Femur (tissue), 1 donor: ENCODE data around the gene FXYD6.
A peak's percentile ranks its signal among the peaks of the same experiment; 100 is the strongest.
"Not testable (repeated sequence)": the region's sequence is repeated elsewhere in the genome, so short reads cannot be mapped to it uniquely, and the experiment has no call there.

ENCODE experiments used
- DNase-seq: peaks from one replicate; pipeline ENCODE4 v3.0.0-alpha.2; 2017

FXYD6 gene, protein sequence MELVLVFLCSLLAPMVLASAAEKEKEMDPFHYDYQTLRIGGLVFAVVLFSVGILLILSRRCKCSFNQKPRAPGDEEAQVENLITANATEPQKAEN

DNA sequence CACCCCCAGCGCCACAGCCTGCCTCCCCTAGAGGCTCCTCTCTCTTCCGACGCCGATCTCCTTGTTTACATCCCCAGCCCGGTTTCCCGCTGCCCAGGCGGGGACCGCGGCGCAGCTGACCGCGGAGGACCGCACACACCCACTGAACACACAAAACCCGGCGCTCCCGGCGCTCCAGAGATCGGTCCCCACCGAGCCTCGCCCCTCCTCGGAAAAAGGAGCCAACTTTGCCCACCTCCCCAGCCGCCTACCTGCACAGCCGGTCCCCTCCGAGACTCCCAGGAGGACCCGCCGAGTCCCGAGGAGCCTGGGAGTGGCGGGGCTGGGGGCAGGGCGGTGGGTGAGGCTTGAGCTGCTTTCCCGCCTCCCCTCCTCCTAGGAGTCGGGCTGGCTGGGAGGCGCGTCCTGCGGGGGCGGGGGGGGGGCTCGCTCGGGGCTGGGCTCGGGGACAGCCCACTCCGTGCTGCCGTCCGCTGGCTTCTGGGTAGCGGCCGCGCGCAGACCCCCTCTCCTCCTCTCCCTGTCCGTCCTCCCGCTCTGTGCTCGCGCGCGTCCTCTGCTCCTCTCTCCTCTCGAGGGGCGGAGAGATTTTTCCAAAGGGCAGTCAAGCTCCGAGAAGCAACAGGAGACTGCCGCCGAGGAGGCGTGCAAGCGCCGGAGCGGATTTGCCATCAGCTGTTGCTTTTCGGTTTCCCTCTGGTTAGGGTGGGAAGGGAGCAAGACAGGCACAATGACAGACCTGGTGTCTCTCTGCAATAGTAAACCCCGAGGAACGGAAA is at the start of gene FXYD6:
Gene FXYD6 (minus strand): TSS at position 318 of the 779 bp plus-strand sequence. CDS start 33,882 bp downstream, outside the sequence.
- DNase-seq = peak; percentile 94

DNA sequence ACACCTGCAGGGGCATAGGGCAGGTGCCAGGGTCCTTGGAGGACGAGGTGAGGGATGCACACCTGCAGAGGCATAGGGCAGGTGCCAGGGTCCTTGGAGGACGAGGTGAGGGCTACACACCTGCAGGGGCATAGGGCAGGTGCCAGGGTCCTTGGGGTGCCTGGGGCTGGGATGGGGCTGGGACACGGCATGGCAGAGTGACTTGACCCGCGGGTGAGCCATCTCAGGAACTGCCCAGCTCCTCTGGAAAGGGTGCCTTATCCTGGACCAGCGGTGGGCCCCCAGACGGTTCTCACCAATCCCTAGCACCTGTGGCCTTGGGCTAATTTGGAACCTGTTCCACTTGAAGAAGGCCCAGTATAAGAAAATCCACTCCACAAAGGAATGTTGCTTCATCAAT is 49.7 kb upstream of the FXYD6 start:
- DNase-seq = not testable (repeated sequence)

DNA sequence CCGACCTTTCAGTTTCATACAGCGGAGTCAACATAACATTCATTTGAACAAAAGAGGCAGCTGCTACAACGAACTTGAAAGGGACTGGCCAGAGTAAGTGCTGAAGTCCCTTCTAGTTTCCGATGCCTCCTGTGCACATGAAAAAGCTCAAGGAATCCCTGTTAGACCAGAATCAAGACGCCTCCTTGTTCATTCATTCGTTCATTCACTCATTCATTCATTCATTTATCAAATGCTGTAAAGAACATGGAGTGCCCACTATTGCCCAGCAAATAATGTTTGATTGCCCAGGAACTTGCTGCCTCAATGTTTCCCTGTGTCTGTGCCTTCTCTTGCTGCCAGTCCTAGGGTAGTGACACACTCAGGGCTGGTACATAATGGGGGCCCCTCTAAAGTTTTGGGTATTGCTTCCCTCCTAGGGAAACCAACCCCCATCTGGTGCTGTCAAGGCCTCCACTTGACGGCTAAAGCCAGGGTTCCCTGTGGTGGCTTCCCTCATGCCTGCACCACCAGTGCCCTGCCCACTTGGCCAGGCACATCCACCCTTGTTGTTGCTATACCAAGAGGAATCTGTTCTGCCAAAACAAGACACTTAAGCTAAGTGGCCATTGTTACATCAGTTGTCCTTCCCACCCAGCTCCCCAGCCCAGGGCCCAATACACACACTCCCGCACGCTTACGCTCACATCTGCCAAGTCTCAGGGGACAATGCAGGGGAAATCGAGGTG is 48.9 kb upstream of the FXYD6 start:
- DNase-seq = no peak

DNA sequence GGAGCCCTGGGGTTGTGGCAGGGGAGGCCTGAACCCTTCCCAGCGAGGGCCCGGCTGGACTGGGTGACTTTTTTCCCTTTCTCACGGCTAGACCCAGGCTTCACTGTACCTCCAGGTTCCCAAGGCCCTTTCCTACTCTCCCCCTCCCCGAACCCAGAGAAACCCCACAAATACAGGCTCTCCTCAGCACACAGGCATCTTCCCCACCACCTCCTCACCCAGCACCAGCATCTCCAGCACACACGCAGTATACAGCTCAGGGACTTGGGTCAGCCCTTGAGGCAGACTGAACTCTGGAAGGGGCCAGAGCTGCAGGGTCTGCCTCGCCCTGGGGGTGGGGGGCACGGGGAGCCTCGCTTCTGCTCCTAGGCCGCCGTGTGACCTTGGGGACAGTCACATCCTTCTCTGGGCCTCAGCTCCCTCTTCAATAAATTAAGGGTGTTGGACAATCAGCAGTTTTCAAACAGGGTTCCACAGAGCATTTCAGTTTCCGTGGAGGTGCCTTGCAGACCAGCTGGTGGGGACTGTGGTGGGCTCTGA is 48.2 kb upstream of the FXYD6 start:
- no peak for DNase-seq

DNA sequence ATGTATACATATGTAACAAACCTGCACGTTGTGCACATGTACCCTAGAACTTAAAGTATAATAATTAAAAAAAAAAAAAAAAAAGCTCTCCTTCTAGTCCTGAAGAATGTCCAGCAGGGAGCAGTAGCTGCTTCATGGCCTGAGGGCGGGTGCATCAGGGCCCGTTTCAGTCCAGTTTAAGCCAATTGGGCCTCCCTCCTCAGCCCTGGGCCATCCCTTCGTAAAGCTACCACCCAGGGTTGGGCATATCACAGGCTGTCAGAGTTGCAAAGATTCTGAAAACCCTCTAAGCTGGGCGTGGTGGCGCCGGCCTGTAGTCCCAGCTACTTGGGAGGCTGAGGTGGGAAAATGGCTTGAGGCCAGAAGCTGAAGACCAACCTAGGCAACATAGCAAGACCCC is 47.3 kb upstream of the FXYD6 start:
- DNase-seq = no peak

DNA sequence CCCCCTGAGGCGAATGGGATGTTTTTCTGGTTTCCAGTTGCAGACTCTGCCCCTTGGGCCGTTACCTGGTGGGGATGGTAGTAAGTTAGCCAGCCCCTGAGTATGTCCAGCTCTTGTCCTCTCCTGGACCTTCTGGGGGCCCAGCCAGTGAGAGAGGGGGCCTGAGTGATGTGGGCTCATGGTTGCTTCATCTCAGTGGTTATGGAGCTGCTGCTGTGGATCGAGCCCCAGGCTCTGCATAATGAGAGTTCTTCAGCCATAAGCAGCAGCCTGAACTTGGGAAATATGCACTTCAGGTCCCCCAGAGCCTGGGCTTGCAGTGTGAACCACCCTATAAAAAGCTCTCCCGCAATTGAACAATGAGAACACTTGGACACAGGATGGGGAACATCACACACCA is 46.8 kb upstream of the FXYD6 start:
- no peak for DNase-seq

DNA sequence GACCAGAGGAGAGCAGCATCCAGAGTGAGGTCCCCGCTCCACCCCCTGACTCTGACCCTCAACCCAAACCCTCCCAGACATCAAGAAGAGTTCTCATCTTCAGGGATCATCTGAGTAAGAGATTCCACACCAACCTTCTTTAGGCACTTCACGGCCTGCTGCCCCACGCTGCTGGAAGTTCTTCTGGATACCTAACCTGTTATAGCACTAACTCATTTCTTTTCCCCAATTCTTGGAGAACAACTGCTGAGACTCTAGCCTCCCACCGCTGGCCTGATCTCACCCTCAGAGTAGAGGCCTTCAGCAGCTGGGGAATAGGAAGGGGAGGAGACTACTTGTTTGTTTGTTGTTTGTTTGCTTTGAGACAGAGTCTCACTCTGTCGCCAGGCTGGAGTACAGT is 45.4 kb upstream of the FXYD6 start:
- no peak for DNase-seq

DNA sequence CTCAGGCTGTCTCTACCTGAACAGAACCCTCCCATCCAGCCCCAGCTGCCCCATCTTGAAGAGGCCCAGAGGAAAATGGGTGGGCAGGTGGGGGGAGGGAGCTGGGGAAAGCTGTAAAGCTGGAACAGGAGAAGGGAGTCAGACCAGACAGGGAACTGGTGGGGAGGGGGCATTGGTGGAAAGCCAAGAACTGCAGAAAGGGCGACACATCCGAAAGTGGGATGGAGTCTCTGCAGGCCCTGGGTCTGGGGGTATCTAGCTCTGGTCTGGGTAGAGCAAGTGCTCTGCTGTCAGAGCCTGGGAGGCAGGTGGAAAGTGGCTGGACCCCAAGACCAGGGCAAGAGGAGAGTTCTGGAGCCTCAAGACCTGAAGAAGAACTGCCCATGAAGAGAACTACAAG is 45.0 kb upstream of the FXYD6 start:
- no peak for DNase-seq

DNA sequence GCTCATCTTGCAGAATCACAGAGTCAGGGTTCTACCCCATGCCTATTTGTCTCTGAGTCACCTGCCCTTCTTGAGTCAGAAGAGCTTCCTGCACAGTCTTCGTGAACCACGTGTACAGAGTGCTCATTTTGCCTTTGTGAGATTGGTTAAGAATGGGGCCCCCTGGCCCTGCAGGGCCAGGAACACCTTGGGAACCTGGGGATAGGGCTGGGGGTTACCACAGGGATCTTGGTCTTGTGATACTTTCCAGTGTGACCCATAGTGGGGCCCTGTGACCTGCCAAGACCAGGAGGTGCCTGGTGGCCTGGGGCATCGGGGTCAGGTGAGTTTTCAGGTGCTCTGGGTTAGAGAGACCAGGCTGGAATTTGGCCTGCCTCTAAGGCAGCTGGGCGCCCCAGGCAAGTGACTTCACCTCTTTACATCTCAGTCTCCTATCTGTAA is 43.3 kb upstream of the FXYD6 start:
- no peak for DNase-seq

DNA sequence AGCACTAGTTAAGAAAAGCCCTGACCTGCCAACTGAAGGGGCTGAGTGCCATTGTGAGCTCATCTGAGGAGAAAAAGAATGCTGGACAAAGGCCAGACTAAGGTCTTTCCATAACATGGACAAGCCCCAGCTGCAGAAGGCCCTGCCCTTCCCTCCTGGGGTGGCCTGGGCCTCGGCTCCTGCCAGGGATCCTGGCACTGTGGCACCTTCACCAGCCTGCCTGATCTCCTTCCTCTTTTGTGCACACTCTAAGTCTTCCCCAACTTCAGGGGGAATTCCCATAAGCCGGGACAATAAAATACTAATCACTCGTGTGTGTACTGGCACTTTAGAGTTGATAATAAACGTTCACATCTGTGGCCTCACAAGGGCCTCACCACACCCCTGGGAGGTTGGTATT is 42.9 kb upstream of the FXYD6 start:
- DNase-seq = peak; percentile 14

DNA sequence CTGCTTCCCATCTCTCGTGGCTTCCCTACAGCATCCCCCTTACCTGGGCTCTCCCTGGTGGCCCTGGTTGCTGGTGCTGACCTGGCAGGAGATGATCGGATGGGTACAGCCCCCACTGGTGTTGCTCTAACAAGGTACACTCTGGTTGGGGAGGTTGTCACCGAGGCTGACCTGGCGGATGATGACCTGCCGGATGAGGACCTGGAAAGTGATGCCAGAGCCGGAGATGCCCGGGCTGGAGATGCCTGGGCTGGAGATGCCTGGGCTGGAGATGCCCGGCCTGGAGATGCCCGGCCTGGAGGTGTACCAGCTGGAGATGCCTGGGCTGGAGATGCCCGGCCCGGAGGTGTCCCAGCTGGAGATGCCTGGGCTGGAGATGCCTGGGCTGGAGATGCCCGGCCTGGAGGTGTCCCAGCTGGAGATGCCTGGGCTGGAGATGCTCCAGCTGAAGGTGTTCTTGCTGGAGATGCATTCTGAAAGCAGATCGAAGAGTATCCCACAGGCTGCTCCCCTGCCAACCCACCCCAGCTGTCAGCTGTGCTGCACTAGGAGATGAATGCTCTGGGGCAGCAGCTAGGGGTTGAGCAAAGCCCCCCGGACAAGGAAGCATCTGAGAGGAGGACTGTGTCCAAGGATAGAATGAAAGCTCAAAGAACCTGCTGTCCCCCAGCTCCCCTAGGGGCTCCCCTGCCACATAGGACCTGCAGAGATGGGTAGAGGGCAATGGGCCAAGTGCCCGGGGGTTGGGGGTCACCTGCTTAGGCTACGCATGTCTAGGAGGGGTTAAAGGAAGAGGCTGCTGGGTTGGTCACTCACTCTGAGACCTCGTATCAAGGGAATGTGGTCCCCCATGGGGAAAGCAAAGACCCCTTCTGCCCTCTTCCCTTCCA is 42.2 kb upstream of the FXYD6 start:
- DNase-seq = peak; percentile 17

DNA sequence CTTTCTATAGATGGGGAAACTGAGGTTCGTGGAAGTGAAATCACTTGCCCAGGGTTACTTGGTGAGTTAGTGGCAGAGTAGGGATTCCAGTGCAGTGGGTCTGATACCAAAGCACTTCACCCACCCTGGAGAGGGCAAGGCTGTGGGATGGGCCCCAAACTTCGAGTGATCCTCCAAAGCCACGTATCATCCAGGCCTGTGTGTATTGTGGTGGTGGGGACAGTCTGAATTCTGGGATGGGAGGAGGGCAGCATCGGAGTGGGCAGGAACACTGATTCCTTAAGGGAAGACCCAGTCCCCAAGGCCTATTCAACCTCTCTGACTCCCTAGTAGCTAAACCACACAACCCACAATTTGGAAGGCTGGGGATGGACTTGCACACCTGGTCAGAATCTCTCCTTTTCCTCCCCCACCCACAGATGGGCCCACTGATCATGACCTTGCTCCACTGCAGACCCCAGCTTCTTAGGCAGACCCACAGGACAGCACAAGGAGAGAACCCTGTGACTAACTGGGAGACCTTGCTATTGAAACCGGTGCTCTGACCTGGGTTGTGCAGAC is 41.2 kb upstream of the FXYD6 start:
- DNase-seq = peak; percentile 5

DNA sequence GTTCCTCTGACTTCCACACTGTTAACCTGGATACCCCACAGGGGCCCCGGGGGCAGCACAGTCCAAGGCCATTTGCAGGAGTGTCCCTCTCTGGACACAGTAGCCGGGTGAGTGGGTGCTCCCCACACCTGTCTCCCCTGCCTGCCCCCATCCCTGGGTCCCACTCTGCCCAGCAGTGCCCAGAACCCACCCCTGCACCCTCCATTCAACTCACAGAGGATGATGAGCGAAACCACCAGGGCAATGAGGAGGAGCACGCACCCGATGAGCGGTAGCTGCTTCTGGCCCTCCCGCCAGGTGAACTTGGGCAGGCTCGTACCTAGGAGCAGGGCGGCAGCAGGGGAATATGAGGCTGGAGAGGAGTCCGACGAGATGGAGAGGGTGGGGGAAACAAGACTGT is 40.5 kb upstream of the FXYD6 start:
- peak; percentile 2 for DNase-seq

DNA sequence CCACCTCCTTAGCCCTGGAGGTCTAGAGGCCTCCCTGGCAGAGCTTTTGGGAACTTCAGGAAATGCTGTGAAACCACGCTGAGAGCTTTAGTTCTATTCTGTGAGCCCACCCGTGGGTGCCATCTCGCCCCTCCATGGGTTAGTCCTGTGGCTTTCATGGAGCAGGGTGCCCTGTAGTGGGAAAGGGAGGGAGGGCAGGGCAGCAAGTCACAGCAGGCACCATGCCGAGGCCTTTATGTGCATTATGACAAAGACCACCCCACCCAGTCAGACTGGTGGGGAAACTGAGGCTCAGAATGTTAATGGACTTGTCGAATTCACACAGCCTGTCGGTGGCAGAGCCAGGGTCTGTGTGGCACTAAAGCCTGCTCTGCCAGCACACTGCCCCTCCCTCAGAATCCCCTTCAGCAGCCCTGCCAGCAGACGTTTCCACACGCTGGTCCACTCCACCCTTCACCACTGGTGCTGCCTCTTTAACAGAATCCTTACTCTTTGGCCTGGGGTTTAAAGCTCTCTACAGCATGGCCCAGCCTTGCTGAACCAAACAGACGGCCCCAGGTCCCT is 39.3 kb upstream of the FXYD6 start:
- no peak for DNase-seq

DNA sequence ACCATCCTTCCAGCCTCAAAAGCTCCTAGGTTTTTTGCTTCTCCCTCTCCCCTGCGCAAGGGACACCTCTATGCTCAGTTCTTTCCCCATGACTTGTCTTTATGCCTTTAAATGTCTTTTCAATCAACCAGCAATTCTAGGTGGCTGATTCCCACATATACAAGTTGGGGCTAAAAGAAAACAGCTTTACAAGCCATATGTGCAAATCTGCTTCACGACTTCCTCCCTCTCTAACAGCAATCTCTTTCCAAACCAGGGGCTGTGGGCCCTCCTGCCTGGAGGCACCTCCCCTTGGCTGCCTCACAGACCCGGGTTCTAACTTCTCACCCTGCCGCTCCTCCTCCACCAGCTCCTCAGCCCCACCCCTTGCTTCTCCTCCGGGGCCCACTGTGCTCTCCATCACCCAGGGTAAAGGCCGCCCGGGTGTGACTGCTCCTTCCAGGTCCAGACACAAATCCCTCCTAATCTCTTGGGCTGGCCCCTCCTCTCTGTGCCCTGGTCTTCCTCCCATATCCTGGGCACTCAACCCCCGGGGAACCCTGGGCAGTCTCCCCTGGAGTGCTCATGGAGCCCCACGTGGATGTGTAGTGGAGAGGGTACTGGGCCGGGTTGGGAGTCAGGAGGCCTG is 38.6 kb upstream of the FXYD6 start:
- no peak for DNase-seq

DNA sequence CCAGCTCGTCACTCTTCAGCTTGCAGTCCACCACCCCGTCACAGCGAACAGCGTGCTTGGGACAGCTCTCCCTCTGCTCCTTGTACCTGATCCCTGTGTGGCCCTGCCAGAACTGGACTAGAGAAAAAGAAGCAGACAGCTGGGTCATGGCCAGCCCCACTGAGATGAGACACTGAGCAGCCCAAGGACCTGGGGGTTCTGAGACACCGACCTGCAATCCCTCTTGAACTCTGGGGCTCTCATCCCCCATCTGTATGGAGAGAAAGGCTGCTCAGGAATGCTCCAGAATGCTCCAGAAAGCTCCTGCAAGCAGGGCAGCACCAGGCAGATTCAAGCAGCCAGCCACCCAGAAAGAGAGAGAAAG is 37.9 kb upstream of the FXYD6 start:
- no peak for DNase-seq

DNA sequence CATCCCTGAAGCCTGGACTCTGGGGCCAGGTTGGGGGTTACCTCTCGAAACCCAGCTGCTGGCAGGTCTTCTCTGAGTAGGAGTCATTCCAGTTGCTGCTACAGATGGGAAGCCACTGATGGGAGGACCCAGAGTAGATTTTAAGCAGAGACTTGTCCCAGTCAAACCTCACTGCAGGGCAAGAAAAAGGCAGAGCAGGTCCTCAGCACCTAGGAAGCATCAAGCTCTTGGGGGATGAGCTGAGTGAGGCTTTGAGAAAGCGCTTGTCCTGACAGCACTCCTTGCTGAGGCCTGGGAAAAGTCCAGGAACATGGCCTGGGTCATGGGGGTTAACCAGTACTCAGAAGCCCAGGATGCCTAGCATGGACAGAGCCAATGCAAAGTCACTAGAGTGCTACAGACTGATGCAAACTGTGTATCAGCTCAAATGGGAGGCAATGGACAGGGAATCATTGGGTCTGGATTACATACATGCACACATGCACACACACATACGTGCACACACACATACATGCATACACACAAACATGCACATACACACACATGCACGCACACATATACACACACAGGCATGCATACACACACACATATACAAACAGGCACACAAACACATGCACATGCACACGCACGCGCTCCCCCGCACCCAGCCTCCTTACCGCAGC is 37.4 kb upstream of the FXYD6 start:
- DNase-seq = no peak

DNA sequence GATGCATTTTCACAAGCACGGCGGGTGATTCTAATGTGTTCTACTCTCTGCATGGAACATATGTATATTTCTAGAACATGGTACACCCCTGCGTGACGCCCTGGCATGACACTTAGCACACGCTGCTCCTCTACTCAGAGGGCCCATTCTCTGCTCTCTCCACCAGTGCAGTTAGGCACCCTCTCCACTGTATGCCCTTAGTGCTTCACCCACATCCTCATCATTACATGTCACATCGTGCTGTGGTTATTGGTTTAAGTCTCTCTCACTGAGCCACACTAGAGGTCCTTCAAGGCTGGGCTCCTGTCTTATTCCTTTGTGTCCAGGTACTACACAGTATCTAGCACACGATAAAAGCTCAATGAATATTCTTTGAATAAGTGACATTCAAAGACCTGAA is 36.0 kb upstream of the FXYD6 start:
- no peak for DNase-seq

DNA sequence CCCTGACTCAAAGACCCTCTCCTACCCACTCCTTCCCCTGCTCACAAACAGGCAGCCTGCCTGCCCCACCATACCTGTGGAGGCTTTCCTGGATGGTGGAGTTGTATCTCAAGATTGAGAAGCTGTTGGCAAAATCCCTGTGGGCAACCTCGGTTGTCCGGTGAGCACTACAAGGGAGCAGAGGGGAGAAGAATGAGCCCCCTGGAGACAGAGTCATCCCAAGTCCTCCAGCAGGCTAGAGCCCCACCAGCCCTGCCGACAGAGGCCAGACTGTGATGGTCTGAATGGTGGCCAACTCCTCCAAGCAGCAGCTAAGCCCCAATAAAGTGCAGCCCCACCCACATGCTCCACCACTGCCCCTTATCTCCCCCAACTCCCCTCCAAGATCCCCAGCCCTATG is 35.2 kb upstream of the FXYD6 start:
- DNase-seq = peak; percentile 11

DNA sequence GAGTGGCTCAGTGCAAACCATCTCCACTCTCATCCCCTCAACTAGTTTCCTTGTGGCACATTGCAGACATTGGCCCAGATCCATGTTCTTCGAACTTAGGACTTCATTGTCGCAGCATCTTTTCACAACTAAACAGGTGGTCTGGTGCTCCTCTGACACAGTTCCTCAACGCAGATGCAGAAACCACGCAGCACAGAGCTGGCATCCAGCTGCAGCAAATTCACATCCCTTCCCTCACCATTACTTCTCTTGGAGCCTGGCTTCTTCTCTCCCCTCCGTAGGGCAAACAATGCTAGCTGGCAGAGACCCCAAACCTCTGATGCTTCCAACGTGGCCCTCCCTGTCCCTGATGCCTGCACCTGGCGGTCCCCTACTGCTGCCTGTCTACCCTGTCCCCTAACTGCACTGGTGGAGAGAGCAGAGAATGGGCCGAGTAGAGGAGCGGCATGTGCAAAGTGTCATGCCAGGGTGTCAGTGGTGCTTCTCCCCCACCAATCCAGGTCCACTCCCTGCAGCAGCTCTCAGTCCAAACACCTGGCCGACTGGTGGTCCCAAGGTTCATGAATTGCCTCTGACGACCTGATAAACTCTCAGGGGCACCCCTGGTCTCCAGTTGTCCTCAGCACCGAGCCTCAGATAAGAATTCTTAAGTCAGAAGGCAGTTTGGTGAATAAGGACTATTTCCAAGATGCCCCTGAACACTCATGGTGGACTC is 34.6 kb upstream of the FXYD6 start:
- DNase-seq = peak; percentile 15
